ENCODE data around the gene PPM1E.
"Not testable (repeated sequence)": the region's sequence is repeated elsewhere in the genome, so short reads cannot be mapped to it uniquely, and the experiment has no call there.

Gene PPM1E

GRCh38 chr17:58763263-58763662 lies 7.6 kb downstream of the PPM1E start:
- in situ Hi-C loops (cut with MboI; ENCODE audit: low sequenced_read_pairs, unreplicated experiment) = no loop called here
- no peak for TF ChIP-seq CTCF (IDR thresholded peaks at IDR 0.05; ENCODE audit: borderline replicate concordance, control extremely low read depth, extremely low read depth, insufficient read depth, missing control alignments)
- no peak for DNase-seq (ENCODE audit: low spot score)

GRCh38 chr17:58764373-58764772 lies 8.7 kb downstream of the PPM1E start:
- in situ Hi-C loops (cut with MboI; ENCODE audit: low sequenced_read_pairs, unreplicated experiment) = no loop called here
- no peak for DNase-seq (ENCODE audit: low spot score)
- TF ChIP-seq CTCF (IDR thresholded peaks at IDR 0.05; ENCODE audit: borderline replicate concordance, control extremely low read depth, extremely low read depth, insufficient read depth, missing control alignments) = no peak

- in situ Hi-C loops (cut with MboI; ENCODE audit: low sequenced_read_pairs, unreplicated experiment); DNase-seq (ENCODE audit: low spot score): not testable (repeated sequence)
These were observed 22.8 kb downstream of the PPM1E start for GRCh38 chr17:58778482-58778881.

GRCh38 chr17:58779446-58779845 lies 23.8 kb downstream of the PPM1E start:
- DNase-seq (ENCODE audit: low spot score) = no peak
- no peak for TF ChIP-seq CTCF (IDR thresholded peaks at IDR 0.05; ENCODE audit: borderline replicate concordance, control extremely low read depth, extremely low read depth, insufficient read depth, missing control alignments)
- in situ Hi-C loops (cut with MboI; ENCODE audit: low sequenced_read_pairs, unreplicated experiment) = no loop called here

- no peak for DNase-seq (ENCODE audit: low spot score)
- in situ Hi-C loops (cut with MboI; ENCODE audit: low sequenced_read_pairs, unreplicated experiment) = no loop called here
- TF ChIP-seq CTCF (IDR thresholded peaks at IDR 0.05; ENCODE audit: borderline replicate concordance, control extremely low read depth, extremely low read depth, insufficient read depth, missing control alignments) = no peak
These were observed 27.7 kb downstream of the PPM1E start for GRCh38 chr17:58783380-58783779.

- no peak for DNase-seq (ENCODE audit: low spot score)
- TF ChIP-seq CTCF (IDR thresholded peaks at IDR 0.05; ENCODE audit: borderline replicate concordance, control extremely low read depth, extremely low read depth, insufficient read depth, missing control alignments) = no peak
- in situ Hi-C loops (cut with MboI; ENCODE audit: low sequenced_read_pairs, unreplicated experiment) = no loop called here
These were observed 29.4 kb downstream of the PPM1E start for GRCh38 chr17:58785097-58785496.

- no peak for TF ChIP-seq CTCF (IDR thresholded peaks at IDR 0.05; ENCODE audit: borderline replicate concordance, control extremely low read depth, extremely low read depth, insufficient read depth, missing control alignments)
- in situ Hi-C loops (cut with MboI; ENCODE audit: low sequenced_read_pairs, unreplicated experiment) = no loop called here
- no peak for DNase-seq (ENCODE audit: low spot score)
These were observed 31.1 kb downstream of the PPM1E start for GRCh38 chr17:58786586-58787295.
